GM20431 (cell line): ENCODE results near the gene GPR161.

Experiments
- in situ Hi-C: fragments of 300-500 bp; cut with MseI, MboI; formaldehyde crosslinking; loops from one replicate; pipeline ENCODE4 v1.15.0; 2020; ENCODE audit warnings: low sequenced_read_pairs; ENCODE audit not compliant: unreplicated experiment

The GPR161 gene

GRCh38 chr1:168150283-168150682 lies 13.6 kb upstream of the GPR161 start:
- in situ Hi-C loops = no loop called here

- in situ Hi-C loops = no loop called here
Observed at GRCh38 chr1:168148916-168149315, 12.2 kb upstream of the GPR161 start.

GRCh38 chr1:168146626-168147025 lies 9.9 kb upstream of the GPR161 start:
- in situ Hi-C loops = no loop called here

- in situ Hi-C loops = no loop called here
Observed at GRCh38 chr1:168146160-168146539, 9.4 kb upstream of the GPR161 start.

- in situ Hi-C loops = no loop called here
Observed at GRCh38 chr1:168145184-168146159, 8.7 kb upstream of the GPR161 start.

- in situ Hi-C loops = no loop called here
Observed at GRCh38 chr1:168141871-168142385, 5.2 kb upstream of the GPR161 start.

GRCh38 chr1:168139070-168139469 lies 2.3 kb upstream of the GPR161 start:
- in situ Hi-C loops = no loop called here

GRCh38 chr1:168138134-168138533 lies 1.4 kb upstream of the GPR161 start:
- in situ Hi-C loops = no loop called here

GRCh38 chr1:168137515-168137821 lies 738 bp upstream of the GPR161 start:
- in situ Hi-C loops = no loop called here

GRCh38 chr1:168135921-168136708 lies 615 bp downstream of the GPR161 start:
- in situ Hi-C loops = no loop called here

- in situ Hi-C loops = no loop called here
Observed at GRCh38 chr1:168135116-168135920, 1.4 kb downstream of the GPR161 start.

- in situ Hi-C loops = no loop called here
Observed at GRCh38 chr1:168134642-168135041, 2.1 kb downstream of the GPR161 start.

GRCh38 chr1:168134132-168134531 lies 2.6 kb downstream of the GPR161 start:
- in situ Hi-C loops = no loop called here

GRCh38 chr1:168129933-168130332 lies 6.8 kb downstream of the GPR161 start:
- in situ Hi-C loops = no loop called here

GRCh38 chr1:168127503-168127902 lies 9.2 kb downstream of the GPR161 start:
- in situ Hi-C loops = no loop called here

- in situ Hi-C loops = no loop called here
Observed at GRCh38 chr1:168125051-168125450, 11.7 kb downstream of the GPR161 start.

- in situ Hi-C loops = no loop called here
Observed at GRCh38 chr1:168121401-168122011, 15.2 kb downstream of the GPR161 start.

- in situ Hi-C loops = no loop called here
Observed at GRCh38 chr1:168119750-168120149, 17.0 kb downstream of the GPR161 start.

- in situ Hi-C loops = no loop called here
Observed at GRCh38 chr1:168116327-168116799, 20.4 kb downstream of the GPR161 start.

GRCh38 chr1:168114845-168115244 lies 21.9 kb downstream of the GPR161 start:
- in situ Hi-C loops = no loop called here
